Midbrain (tissue), 1 donor: ENCODE results near the gene NCKAP1.
"Not testable (repeated sequence)": the region's sequence is repeated elsewhere in the genome, so short reads cannot be mapped to it uniquely, and the experiment has no call there.

Experiments
- DNase-seq: peaks from one replicate; lab custom pipeline; 2025; lab: John Stamatoyannopoulos, UW

NCKAP1 gene

GRCh38 chr2:183035954-183036669 lies 2.1 kb downstream of the NCKAP1 start:
- DNase-seq, result no peak

DNA sequence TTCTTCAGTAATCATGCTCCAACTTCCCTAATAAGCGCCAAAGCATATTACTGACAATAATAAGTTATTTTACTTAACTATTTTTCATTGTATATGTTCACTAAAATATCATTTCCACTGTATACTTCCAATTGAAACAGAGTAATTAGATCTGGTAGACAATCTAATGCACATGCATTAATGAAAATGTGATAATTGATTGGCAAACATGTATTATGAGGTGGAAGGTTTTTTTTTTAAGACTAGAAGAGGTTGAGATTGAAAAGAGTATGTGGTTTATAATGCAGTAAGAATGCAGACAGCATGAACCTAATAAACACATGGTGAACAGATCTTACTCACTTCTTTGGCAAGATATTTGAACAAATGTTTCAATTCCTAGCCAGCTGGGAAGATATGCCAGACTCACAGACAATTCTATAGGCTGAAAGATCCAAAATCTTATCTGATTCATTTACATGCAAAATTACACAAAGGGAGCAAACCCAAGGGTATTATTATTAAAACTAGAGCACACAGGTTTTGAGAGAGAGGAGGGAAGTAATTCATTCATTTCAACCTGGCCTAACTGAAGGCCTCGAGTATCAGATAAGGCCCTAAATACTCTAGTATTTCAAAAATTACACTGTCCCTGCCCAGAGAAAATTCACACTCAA lies 2.8 kb downstream of the NCKAP1 start:
- DNase-seq, result no peak

GRCh38 chr2:183034806-183035205 lies 3.5 kb downstream of the NCKAP1 start:
- no peak for DNase-seq

GRCh38 chr2:183033951-183034350 lies 4.3 kb downstream of the NCKAP1 start:
- no peak for DNase-seq

GRCh38 chr2:183031911-183032794 lies 6.1 kb downstream of the NCKAP1 start:
- DNase-seq, result no peak

- DNase-seq, result no peak
Measured at GRCh38 chr2:183029219-183029618, 9.0 kb downstream of the NCKAP1 start.

DNA sequence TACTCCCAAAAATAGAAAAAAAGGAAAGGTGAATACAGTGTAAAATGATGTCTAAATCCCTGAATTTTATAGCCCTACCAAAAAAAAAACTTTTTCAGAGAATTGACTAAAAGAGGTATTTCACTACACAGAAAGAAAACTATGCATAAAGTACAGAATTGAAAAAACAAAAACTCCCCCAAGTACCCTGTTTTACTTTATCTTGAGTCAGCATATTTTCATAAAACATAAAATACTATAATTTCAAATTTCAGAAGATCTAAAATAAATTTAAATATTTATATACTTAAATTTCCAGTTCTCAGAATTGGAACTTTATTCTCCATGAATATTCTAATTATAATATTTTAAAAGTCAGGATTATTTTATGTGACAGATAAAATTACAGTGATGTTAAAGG lies 10.1 kb downstream of the NCKAP1 start:
- no peak for DNase-seq

DNA sequence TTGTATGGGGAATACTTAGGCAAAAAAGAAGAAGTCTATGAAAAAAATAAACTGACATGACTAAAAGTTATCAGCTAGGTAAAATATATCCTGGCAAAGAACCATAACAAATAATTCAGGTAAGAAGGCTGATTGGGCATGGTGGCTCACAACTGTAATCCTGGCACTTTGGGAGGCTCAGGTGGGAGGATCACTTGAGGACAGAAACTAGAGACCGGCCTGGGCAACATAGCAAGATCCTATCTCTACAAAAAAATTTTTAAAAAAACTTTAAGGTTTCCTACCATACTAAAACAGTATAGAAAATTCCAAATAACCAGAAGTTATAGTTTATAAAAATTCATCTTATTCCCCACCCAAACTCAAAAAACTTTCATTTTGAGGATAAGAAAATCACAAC lies 10.8 kb downstream of the NCKAP1 start:
- no peak for DNase-seq

GRCh38 chr2:183026424-183026823 lies 11.8 kb downstream of the NCKAP1 start:
- DNase-seq, result no peak

DNA sequence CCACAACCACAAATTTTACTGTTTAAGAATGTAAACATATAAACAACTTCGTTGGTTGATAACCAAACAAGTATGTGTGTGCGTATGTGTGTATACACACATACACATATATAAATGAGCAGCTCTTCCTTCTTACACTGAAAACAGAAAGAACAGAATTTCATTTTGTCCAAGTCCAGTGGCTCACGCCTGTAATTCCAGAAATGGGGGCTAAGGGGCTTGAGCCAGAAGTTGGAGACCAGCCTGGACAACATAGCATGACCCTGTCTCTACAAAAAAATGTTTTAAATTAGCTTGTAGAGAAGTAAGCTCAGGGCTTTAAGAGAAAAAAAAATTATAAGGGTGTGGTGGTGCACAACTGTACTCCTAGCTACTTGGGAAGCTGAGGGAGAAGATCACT lies 12.3 kb downstream of the NCKAP1 start:
- no peak for DNase-seq

DNA sequence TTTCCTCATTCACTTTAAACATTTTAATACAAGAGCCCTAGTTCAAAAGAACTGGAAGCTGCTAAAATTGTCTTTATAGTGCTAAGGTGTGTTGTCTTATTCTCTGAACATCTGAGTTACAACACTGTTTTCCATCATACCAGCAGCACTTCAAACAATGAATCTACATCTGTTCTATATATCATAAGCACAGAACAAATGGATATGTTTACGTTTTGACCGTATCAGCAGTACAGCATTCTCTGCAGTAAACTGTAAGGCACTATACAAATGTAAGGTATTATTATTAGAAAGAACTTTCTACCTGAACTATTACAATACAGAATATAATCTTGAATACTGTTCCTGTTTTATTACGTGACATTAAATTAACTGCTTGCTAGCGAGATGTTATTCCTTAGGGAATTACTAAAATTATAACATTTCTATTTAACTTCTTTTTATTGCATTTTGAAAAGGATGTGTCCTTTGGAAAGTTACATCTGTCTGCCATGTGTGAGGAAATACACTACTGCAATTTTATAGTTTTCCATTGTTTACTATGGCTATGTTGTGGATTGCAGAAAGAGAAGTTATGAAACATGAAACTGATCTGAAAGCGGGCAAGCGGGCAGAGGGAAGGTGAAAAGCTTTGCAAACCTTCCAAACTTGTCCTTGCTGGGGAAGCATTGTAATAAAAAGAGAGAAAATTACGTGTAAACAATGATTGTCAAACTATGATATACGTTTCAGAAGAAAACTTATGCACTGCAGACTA lies 13.7 kb downstream of the NCKAP1 start:
- DNase-seq, result no peak

DNA sequence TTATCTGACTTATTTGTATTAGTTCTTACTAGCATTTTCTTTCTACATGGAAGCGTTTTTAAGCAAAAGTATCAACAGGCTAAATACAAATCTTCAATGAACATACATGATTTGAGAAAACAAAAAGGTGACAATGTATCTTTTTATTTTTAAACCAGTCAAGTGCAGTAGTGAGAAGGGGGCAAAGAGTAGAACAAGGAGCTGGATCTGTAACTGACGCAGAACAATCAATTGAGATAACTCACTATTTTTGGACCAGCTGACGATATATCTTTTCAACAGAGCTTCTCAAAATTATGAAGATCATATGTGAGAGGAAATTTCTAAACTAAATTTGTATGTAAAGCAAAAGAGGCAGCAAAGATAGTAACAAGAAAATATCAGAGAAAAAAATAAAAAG lies 15.5 kb downstream of the NCKAP1 start:
- no peak for DNase-seq

- DNase-seq, result no peak
Measured at GRCh38 chr2:183021613-183022012, 16.6 kb downstream of the NCKAP1 start.

- no peak for DNase-seq
Measured at GRCh38 chr2:183019718-183020442, 18.4 kb downstream of the NCKAP1 start.

- not testable (repeated sequence) for DNase-seq
Measured at GRCh38 chr2:183017845-183018244, 20.4 kb downstream of the NCKAP1 start.

- no peak for DNase-seq
Measured at GRCh38 chr2:183014005-183014404, 24.3 kb downstream of the NCKAP1 start.

- no peak for DNase-seq
Measured at GRCh38 chr2:183011743-183012142, 26.5 kb downstream of the NCKAP1 start.

GRCh38 chr2:183010112-183010511 lies 28.1 kb downstream of the NCKAP1 start:
- no peak for DNase-seq

DNA sequence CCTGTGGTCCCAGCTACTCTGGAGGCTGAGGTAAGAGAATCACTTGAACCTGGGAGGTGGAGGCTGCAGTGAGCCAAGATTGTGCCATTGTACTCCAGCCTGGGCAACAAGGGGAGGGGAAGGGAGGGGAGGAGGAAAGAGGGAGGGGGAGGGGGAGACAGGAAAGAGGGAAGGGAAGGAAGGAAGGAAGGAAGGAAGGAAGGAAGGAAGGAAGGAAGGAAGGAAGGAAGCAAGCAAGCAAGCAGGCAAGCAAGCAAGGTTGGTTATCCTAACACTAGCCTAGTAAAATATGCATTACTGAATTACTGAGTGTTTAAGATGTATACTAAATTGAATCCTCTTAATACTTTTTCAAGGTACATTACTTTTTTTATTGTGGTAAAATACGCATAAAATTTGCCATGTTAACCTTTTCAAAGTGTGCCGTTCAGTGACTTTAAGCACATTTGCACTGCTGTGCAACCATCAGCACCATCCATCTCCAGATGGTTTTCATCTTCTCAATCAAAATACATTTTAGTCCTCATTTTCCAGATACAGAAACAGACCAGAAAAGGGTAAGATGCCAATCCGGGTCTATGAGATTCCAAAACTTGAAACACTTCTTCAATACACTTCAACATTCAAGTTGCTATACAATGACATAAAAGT lies 28.9 kb downstream of the NCKAP1 start:
- no peak for DNase-seq

DNA sequence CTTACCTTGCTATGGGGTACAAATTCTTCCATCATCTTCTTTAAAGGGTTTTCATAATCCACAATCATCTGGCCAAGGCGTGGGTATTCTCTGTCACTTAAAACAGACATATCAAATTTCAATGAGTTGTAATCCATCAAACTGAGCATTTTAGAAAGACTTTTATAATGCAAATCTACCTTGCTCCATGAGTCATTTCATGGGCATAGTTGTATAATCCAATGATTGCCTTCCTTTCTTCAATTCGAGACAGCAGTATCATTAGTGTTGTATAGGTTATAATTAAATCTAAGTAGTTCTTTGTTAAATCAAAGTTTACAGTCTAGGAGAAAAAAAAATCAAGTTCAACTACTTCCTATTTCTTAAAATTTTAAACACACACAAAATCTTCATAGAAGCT lies 36.3 kb downstream of the NCKAP1 start:
- DNase-seq, result no peak

GRCh38 chr2:183000846-183001245 lies 37.4 kb downstream of the NCKAP1 start:
- DNase-seq, result no peak
